Daoy (cell line): ENCODE measurements around the gene DPH7. TPM values are rescaled to one million over a fixed set of nuclear protein-coding genes. Genes with fewer than 3 reads are reported as not detected.
"Not testable (repeated sequence)": the region's sequence is repeated elsewhere in the genome, so short reads cannot be mapped to it uniquely, and the experiment has no call there.

ENCODE experiments used
- DNase-seq: peaks from one replicate; pipeline ENCODE4 v3.0.0-alpha.2; 2015; ENCODE audit warnings: low read depth
- total RNA-seq: library from RNA; depleted of rRNA; stranded (reverse); fragments of >200 nt; shearing (Covaris generic); gene quantifications from 2 replicates; pipeline ENCODE4 v1.2.3, GENCODE V29; 2014; rRNA removed

The DPH7 gene
- total RNA-seq, result 56.5 and 61.9 TPM in 2 replicates

GRCh38 chr9:137578518-137579258, at the start of gene DPH7:
Gene DPH7, minus strand, starts transcription at chr9:137578925. Its CDS starts 148 bp downstream, at chr9:137578777.
- peak; percentile 98 for DNase-seq

GRCh38 chr9:137627406-137627805, 48.7 kb upstream of the DPH7 start:
- not testable (repeated sequence) for DNase-seq

- no peak for DNase-seq
Measured at GRCh38 chr9:137626464-137626863, 47.7 kb upstream of the DPH7 start.

- DNase-seq, result not testable (repeated sequence)
Measured at GRCh38 chr9:137622211-137622610, 43.5 kb upstream of the DPH7 start.

GRCh38 chr9:137621131-137621757, 42.5 kb upstream of the DPH7 start:
- no peak for DNase-seq

- no peak for DNase-seq
Measured at GRCh38 chr9:137620581-137620980, 41.9 kb upstream of the DPH7 start.

GRCh38 chr9:137620048-137620405, 41.3 kb upstream of the DPH7 start:
- DNase-seq, result no peak

- peak; percentile 58 for DNase-seq
Measured at GRCh38 chr9:137619240-137620047, 40.7 kb upstream of the DPH7 start.

- peak; percentile 97 for DNase-seq
Measured at GRCh38 chr9:137618105-137619067, 39.7 kb upstream of the DPH7 start, which contains the start of gene EHMT1. Gene EHMT1, plus strand, starts transcription at chr9:137619005. Its CDS starts 24 bp downstream, at chr9:137619029.

GRCh38 chr9:137615387-137615871, 36.7 kb upstream of the DPH7 start:
- no peak for DNase-seq

- DNase-seq, result no peak
Measured at GRCh38 chr9:137614631-137615386, 36.1 kb upstream of the DPH7 start.

- no peak for DNase-seq
Measured at GRCh38 chr9:137613738-137614523, 35.2 kb upstream of the DPH7 start.

GRCh38 chr9:137613259-137613658, 34.5 kb upstream of the DPH7 start:
- no peak for DNase-seq

- no peak for DNase-seq
Measured at GRCh38 chr9:137612741-137613142, 34.0 kb upstream of the DPH7 start.

GRCh38 chr9:137611623-137612609, 33.2 kb upstream of the DPH7 start:
- peak; percentile 94 for DNase-seq

- DNase-seq, result peak; percentile 30
Measured at GRCh38 chr9:137610944-137611343, 32.2 kb upstream of the DPH7 start.

- DNase-seq, result no peak
Measured at GRCh38 chr9:137607141-137607857, 28.6 kb upstream of the DPH7 start.

- no peak for DNase-seq
Measured at GRCh38 chr9:137606734-137607138, 28.0 kb upstream of the DPH7 start.
